HG03342 (cell line): ENCODE measurements around the gene LARGE1.
"Not testable (repeated sequence)": the region's sequence is repeated elsewhere in the genome, so short reads cannot be mapped to it uniquely, and the experiment has no call there.

ENCODE experiments used
- ATAC-seq: cut with Tn5 transposase; IDR thresholded peaks from one replicate; pipeline ENCODE4 v1.9.1; 2021; ENCODE audit warnings: mild to moderate bottlenecking, moderate library complexity; ENCODE audit not compliant: unreplicated experiment

LARGE1 gene

GRCh38 chr22:33397381-33397907 is 522.8 kb downstream of the LARGE1 start:
- ATAC-seq, result no peak

GRCh38 chr22:33393432-33393831 is 526.8 kb downstream of the LARGE1 start:
- ATAC-seq, result no peak

- ATAC-seq, result no peak
Measured at GRCh38 chr22:33391298-33391697, 529.0 kb downstream of the LARGE1 start.

- no peak for ATAC-seq
Measured at GRCh38 chr22:33389936-33390335, 530.3 kb downstream of the LARGE1 start.

- no peak for ATAC-seq
Measured at GRCh38 chr22:33386270-33386669, 534.0 kb downstream of the LARGE1 start.

GRCh38 chr22:33385611-33386010 is 534.7 kb downstream of the LARGE1 start:
- ATAC-seq, result no peak

GRCh38 chr22:33382436-33382835 is 537.8 kb downstream of the LARGE1 start:
- no peak for ATAC-seq

GRCh38 chr22:33381531-33382406 is 538.5 kb downstream of the LARGE1 start:
- no peak for ATAC-seq

- no peak for ATAC-seq
Measured at GRCh38 chr22:33380789-33381530, 539.3 kb downstream of the LARGE1 start.

- ATAC-seq, result no peak
Measured at GRCh38 chr22:33379836-33380235, 540.4 kb downstream of the LARGE1 start.

GRCh38 chr22:33372875-33373274 is 547.4 kb downstream of the LARGE1 start:
- ATAC-seq, result no peak

- ATAC-seq, result not testable (repeated sequence)
Measured at GRCh38 chr22:33363256-33363655, 557.0 kb downstream of the LARGE1 start.

GRCh38 chr22:33362702-33363101 is 557.6 kb downstream of the LARGE1 start:
- ATAC-seq, result no peak

- ATAC-seq, result no peak
Measured at GRCh38 chr22:33361581-33361980, 558.7 kb downstream of the LARGE1 start.

- ATAC-seq, result no peak
Measured at GRCh38 chr22:33357981-33358399, 562.3 kb downstream of the LARGE1 start.

GRCh38 chr22:33354928-33355327 is 565.3 kb downstream of the LARGE1 start:
- ATAC-seq, result no peak

GRCh38 chr22:33353502-33353901 is 566.8 kb downstream of the LARGE1 start:
- no peak for ATAC-seq

- no peak for ATAC-seq
Measured at GRCh38 chr22:33352768-33353167, 567.5 kb downstream of the LARGE1 start.

- no peak for ATAC-seq
Measured at GRCh38 chr22:33350961-33351360, 569.3 kb downstream of the LARGE1 start.

- no peak for ATAC-seq
Measured at GRCh38 chr22:33350491-33350890, 569.8 kb downstream of the LARGE1 start.

GRCh38 chr22:33347002-33347401 is 573.3 kb downstream of the LARGE1 start:
- no peak for ATAC-seq

- ATAC-seq, result no peak
Measured at GRCh38 chr22:33341611-33342010, 578.7 kb downstream of the LARGE1 start.
